ENCODE data around the gene EBF3.

EBF3 gene

DNA sequence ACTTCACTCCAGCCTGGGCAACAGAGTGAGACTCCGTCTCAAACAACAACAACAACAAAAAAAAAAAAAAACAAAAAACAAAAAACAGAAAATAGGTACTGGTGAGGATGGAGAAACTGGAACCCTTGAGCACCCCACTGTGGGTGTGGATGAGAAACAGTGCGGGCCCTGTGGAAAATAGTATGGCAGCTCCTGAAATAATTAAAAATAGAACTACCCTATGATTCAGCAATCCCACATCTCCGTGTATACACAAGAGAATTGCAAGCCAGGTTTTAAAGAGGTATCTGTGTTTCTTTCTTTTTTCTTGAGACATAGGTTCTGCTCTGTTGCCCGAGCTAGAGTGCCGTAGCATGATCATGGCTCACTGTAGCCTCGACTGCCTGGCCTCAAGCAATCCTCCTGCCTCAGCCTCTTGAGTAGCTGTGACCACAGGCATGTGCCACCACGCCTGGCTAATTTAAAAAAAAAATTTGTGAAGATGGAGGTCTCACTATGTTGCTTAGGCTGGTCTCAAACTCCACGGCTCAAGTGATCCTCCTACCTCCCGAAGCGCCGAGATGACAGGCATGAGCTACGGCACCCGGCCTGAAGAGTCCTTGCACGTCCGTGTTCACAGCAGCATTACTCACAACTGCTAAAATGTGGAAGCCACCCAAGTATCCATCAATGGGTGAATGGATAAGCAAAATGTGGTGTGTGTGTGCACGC, 39.5 kb downstream of the EBF3 start:
- TF ChIP-seq, protein P1, sequence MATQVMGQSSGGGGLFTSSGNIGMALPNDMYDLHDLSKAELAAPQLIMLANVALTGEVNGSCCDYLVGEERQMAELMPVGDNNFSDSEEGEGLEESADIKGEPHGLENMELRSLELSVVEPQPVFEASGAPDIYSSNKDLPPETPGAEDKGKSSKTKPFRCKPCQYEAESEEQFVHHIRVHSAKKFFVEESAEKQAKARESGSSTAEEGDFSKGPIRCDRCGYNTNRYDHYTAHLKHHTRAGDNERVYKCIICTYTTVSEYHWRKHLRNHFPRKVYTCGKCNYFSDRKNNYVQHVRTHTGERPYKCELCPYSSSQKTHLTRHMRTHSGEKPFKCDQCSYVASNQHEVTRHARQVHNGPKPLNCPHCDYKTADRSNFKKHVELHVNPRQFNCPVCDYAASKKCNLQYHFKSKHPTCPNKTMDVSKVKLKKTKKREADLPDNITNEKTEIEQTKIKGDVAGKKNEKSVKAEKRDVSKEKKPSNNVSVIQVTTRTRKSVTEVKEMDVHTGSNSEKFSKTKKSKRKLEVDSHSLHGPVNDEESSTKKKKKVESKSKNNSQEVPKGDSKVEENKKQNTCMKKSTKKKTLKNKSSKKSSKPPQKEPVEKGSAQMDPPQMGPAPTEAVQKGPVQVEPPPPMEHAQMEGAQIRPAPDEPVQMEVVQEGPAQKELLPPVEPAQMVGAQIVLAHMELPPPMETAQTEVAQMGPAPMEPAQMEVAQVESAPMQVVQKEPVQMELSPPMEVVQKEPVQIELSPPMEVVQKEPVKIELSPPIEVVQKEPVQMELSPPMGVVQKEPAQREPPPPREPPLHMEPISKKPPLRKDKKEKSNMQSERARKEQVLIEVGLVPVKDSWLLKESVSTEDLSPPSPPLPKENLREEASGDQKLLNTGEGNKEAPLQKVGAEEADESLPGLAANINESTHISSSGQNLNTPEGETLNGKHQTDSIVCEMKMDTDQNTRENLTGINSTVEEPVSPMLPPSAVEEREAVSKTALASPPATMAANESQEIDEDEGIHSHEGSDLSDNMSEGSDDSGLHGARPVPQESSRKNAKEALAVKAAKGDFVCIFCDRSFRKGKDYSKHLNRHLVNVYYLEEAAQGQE (IDR thresholded peaks at IDR 0.05; ENCODE audit: insufficient read depth in 1 of 2, low read depth in 2 of 2, low read length in 2 of 2) = no peak
- TF ChIP-seq SIN3A (IDR thresholded peaks at IDR 0.05; ENCODE audit: borderline replicate concordance, insufficient read depth, low read length) = no peak
- no peak for TF ChIP-seq POLR2AphosphoS5 (IDR thresholded peaks at IDR 0.05; ENCODE audit: low read depth, low read length)
- TF ChIP-seq TAF1 (IDR thresholded peaks at IDR 0.05; ENCODE audit: borderline replicate concordance, insufficient read depth, low read length) = no peak
- TF ChIP-seq FOXP2 (optimal IDR thresholded peaks at IDR 0.05; ENCODE audit: borderline replicate concordance, extremely low read depth, extremely low read length, insufficient read depth) = no peak

DNA sequence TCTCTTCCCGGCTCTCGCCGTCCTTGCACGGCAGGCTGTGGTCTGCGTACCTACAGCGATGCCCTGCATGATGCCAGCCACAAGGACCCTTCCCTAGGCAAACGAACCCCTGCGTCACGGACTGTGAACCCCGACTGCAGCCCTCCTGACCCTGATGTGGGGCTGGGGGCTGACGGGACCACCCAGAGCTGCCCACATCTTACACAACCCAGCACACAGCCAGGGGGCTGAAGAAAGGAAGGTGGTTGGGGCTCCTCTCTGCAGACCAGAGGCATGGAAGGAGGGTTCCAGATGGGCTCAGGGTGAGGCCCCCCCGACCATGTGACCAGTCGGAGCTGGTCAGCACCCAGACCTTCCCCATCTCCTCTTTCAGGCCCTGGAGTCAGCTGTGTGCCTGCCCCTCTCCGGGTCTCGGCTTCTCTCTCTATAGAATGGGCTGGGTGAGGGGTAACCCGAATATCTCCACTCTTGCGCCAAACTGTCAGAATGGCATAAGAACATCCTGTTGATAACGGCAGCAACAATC, 41.4 kb downstream of the EBF3 start:
- no peak for TF ChIP-seq SIN3A (IDR thresholded peaks at IDR 0.05; ENCODE audit: borderline replicate concordance, insufficient read depth, low read length)
- TF ChIP-seq, protein P1 (IDR thresholded peaks at IDR 0.05; ENCODE audit: insufficient read depth in 1 of 2, low read depth in 2 of 2, low read length in 2 of 2) = no peak
- no peak for TF ChIP-seq FOXP2 (optimal IDR thresholded peaks at IDR 0.05; ENCODE audit: borderline replicate concordance, extremely low read depth, extremely low read length, insufficient read depth)
- no peak for TF ChIP-seq POLR2AphosphoS5 (IDR thresholded peaks at IDR 0.05; ENCODE audit: low read depth, low read length)
- no peak for TF ChIP-seq TAF1 (IDR thresholded peaks at IDR 0.05; ENCODE audit: borderline replicate concordance, insufficient read depth, low read length)

DNA sequence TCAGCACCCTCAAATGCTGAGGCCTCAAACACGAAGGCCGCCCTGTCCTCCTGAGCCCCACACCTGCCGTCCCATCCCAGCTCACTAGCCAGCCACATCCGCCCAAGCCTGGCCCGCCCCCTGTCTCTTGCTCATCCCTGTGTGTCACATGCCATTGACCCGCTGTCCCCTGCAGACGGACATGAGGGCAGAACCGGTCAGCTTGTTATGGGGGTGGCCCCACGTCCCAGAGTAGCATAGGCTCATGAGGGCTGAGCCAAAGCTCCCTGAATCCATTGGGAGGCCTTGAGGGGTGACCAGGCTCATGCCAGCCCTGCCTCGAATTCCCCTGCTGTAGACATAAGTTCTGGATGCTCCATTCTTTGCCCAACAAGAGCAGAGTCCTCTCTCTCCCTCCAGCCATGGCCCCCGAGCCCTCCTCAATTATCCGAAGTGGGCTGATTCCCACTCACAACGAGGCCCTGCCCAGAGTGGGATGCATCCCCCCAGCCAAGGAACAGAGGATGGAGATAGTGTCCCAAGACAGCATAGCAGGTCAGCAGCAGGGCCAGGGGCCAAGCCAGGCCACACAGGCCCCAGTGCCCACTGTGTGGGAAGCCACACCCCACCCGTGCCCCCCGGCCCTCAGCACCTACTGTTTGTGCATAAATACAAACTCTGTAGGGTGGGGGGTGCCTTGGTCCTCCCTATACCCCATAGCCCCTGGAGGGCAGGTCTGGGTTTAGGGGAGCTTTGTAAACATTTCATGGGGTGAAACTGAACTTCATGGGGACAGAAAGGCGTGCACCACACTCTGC, 42.1 kb downstream of the EBF3 start:
- TF ChIP-seq POLR2AphosphoS5 (IDR thresholded peaks at IDR 0.05; ENCODE audit: low read depth, low read length) (no peak), TAF1 (IDR thresholded peaks at IDR 0.05; ENCODE audit: borderline replicate concordance, insufficient read depth, low read length) (no peak), FOXP2 (optimal IDR thresholded peaks at IDR 0.05; ENCODE audit: borderline replicate concordance, extremely low read depth, extremely low read length, insufficient read depth) (no peak), SIN3A (IDR thresholded peaks at IDR 0.05; ENCODE audit: borderline replicate concordance, insufficient read depth, low read length) (no peak)

DNA sequence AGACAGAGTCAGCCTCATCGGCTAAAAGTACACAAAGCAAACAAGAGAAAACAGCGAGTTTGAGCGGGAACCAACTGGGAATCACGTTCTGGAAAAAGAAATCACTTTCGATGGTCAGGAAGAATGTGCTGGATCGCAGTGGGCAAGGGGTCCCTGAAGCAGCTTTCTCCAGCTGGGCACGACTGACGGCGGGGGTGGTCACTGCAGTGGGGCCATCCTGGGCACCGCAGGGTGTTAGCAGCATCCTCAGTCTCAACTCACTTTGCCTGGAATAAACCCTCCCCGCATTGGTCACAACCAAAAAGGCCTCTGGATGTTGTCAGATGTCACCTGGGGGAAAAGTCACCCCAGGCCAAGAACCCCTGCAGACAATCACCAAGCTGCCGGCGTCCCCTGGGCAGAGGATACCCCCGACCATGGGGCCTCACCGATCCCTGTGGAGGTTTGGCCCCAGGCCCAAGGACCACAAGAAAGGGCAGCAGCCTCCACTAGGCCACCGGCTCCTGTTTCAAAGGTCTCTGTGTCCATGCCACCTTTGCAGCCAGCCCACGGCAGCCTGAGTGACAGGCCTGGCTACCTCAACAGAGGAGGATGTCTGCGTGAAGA, 42.9 kb downstream of the EBF3 start:
- TF ChIP-seq SIN3A (IDR thresholded peaks at IDR 0.05; ENCODE audit: borderline replicate concordance, insufficient read depth, low read length) = no peak
- TF ChIP-seq, protein P1 (IDR thresholded peaks at IDR 0.05; ENCODE audit: insufficient read depth in 1 of 2, low read depth in 2 of 2, low read length in 2 of 2) = no peak
- TF ChIP-seq TAF1 (IDR thresholded peaks at IDR 0.05; ENCODE audit: borderline replicate concordance, insufficient read depth, low read length) = no peak
- no peak for TF ChIP-seq POLR2AphosphoS5 (IDR thresholded peaks at IDR 0.05; ENCODE audit: low read depth, low read length)
- TF ChIP-seq FOXP2 (optimal IDR thresholded peaks at IDR 0.05; ENCODE audit: borderline replicate concordance, extremely low read depth, extremely low read length, insufficient read depth) = no peak

DNA sequence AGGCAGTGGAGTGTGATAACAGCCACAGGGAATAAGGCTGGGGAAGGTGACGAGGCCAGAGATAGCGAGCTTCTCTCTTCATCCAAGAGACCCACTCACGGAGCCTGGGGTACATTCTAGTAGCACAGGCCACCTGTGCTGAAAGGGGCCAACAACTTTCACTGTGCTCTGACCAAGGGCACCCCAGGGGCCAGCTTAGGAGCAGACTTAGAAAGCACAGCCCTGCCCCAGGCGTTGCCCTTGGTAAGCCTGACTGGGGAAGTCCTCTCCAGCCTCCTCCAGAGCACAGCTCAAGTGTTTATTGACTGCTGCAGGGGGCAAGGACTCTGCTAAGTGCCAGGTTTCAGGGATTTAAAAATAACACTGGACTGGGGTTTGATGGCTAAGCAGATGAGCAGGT, 44.7 kb downstream of the EBF3 start:
- no peak for TF ChIP-seq SIN3A (IDR thresholded peaks at IDR 0.05; ENCODE audit: borderline replicate concordance, insufficient read depth, low read length)
- TF ChIP-seq POLR2AphosphoS5 (IDR thresholded peaks at IDR 0.05; ENCODE audit: low read depth, low read length) = no peak
- TF ChIP-seq TAF1 (IDR thresholded peaks at IDR 0.05; ENCODE audit: borderline replicate concordance, insufficient read depth, low read length) = no peak

Measured in PFSK-1 (cell line).